HepG2 (cell line): ENCODE results near the gene LDLRAD4. TPM values are rescaled to one million over a fixed set of nuclear protein-coding genes. Genes with fewer than 3 reads are reported as not detected.

Experiments used
- ATAC-seq: fragments of 200-7000 bp; cut with Tn5 transposase; 3 replicates; pipeline ENCODE4 v1.9.1; 2020; ENCODE audit warnings: mild to moderate bottlenecking, moderate library complexity
- BruUV-seq: library from RNA; stranded (reverse); fragments of 400-500 nt; replicated peaks from 2 replicates; lab custom pipeline; 2021; lab: Mats Ljungman, UMichigan
- CTCF ChIA-PET: fragments of 300-600 bp; formaldehyde crosslinking; extraction: SDS; loops from one replicate; lab custom pipeline; 2021; ENCODE audit warnings: low total read pairs, inconsistent platforms, low intra/inter-chr PET ratio; lab: Yijun Ruan, JAX
- POLR2A ChIA-PET: fragments of 350-600 bp; sonication (Branson Sonifier 250); formaldehyde crosslinking; loops from one replicate; lab custom pipeline; 2020; ENCODE audit warnings: antibody characterized with exemption, inconsistent platforms; lab: Yijun Ruan, JAX
- DNase-seq: peaks from one replicate; pipeline ENCODE4 v3.0.0-alpha.2; 2015; ENCODE audit warnings: low spot score
- FAIRE-seq: peaks from 3 replicates; lab custom pipeline; 2011; peaks lifted over from hg19 to GRCh38; lab: Jason Lieb, UNC
- H2AFZ ChIP-seq: one replicate; pipeline ENCODE4 v1.6.1; 2011; ENCODE audit warnings: low read length, inconsistent platforms
- H3K27ac ChIP-seq: fragments of 300-600 bp; 3 replicates; pipeline ENCODE4 v1.8.0; 2011; ENCODE audit warnings: mixed run types, mild to moderate bottlenecking, mixed read lengths, low read length, inconsistent platforms; ENCODE audit not compliant: insufficient read depth; ENCODE audit errors: extremely low read length
- H3K27me3 ChIP-seq, 2 experiments: fragments of 200-600 bp in 1 of 2; 2 replicates in 1 of 2; 3 replicates in 1 of 2; pipeline versions ENCODE4 v1.6.0 to v1.8.0; 2011; ENCODE audit warnings: low read length in 2 of 2, mild to moderate bottlenecking in 2 of 2, moderate library complexity in 2 of 2, inconsistent platforms in 1 of 2; ENCODE audit not compliant: insufficient read depth in 2 of 2, control insufficient read depth in 1 of 2
- H3K36me3 ChIP-seq, 2 experiments: fragments of 200-600 bp in 1 of 2; replicated peaks in 1 of 2; 2 replicates in 1 of 2; 3 replicates in 1 of 2; pipeline versions ENCODE4 v1.5.1 to v1.8.0; 2011; ENCODE audit warnings: low read length in 2 of 2, inconsistent platforms in 1 of 2; ENCODE audit not compliant: insufficient read depth in 2 of 2, control insufficient read depth in 1 of 2
- H3K4me1 ChIP-seq: 2 replicates; pipeline ENCODE4 v1.5.1; 2012; ENCODE audit warnings: low read length, inconsistent platforms; ENCODE audit not compliant: insufficient read depth
- H3K4me2 ChIP-seq: 2 replicates; pipeline ENCODE4 v1.6.0; 2011; ENCODE audit warnings: low read depth, low read length, inconsistent platforms
- H3K4me3 ChIP-seq, 3 experiments: fragments of 200-600 bp in 1 of 3; sonication (generic), shearing (Covaris generic) in 1 of 3; replicated peaks in 1 of 3; 2 replicates each; pipeline ENCODE4 v1.5.1; 2011 to 2016; ENCODE audit warnings: low read length in 3 of 3, inconsistent platforms in 2 of 3, low read depth in 2 of 3, mild to moderate bottlenecking in 2 of 3, control low read depth in 1 of 3, mixed read lengths in 1 of 3; ENCODE audit not compliant: insufficient read depth in 1 of 3
- H3K79me2 ChIP-seq: one replicate; pipeline ENCODE4 v1.6.1; 2011; ENCODE audit warnings: low read length, inconsistent platforms; ENCODE audit not compliant: insufficient read depth
- H3K9ac ChIP-seq: 2 replicates; pipeline ENCODE4 v1.6.0; 2011; ENCODE audit warnings: mild to moderate bottlenecking, low read depth, low read length, inconsistent platforms; ENCODE audit not compliant: insufficient read depth
- H3K9me3 ChIP-seq: 2 replicates; pipeline ENCODE4 v1.5.1; 2012; ENCODE audit warnings: mild to moderate bottlenecking, low read length
- H4K20me1 ChIP-seq: 2 replicates; pipeline ENCODE4 v1.6.0; 2011; ENCODE audit warnings: inconsistent platforms, mild to moderate bottlenecking, low read length, moderate library complexity; ENCODE audit not compliant: insufficient read depth
- CERS6 ChIP-seq: sonication (generic); formaldehyde crosslinking; IDR thresholded peaks from 2 replicates; pipeline ENCODE4 v1.5.0; 2020; ENCODE audit warnings: missing genetic modification reagents
- E2F1 ChIP-seq: sonication (generic); formaldehyde crosslinking; IDR thresholded peaks from 2 replicates; pipeline ENCODE4 v1.5.0; 2020; ENCODE audit warnings: missing genetic modification reagents
- FOXA1 ChIP-seq, 2 experiments: fragments of 450-650 bp in 1 of 2; sonication (generic) in 1 of 2; formaldehyde crosslinking in 1 of 2; IDR thresholded peaks; 2 replicates each; pipeline versions ENCODE4 v1.4.0 to v1.6.1; 2016 to 2020; ENCODE audit warnings: missing genetic modification reagents in 1 of 2
- GATAD1 ChIP-seq: IDR thresholded peaks from 2 replicates; pipeline ENCODE4 v1.6.1; 2016; ENCODE audit warnings: missing genetic modification reagents, missing compliant biosample characterization
- HHEX ChIP-seq: IDR thresholded peaks from 2 replicates; pipeline ENCODE4 v1.6.1; 2016; ENCODE audit warnings: control low read depth
- IKZF1 ChIP-seq: fragments of 450-650 bp; IDR thresholded peaks from 2 replicates; pipeline ENCODE4 v1.7.1; 2016
- PCBP1 ChIP-seq: fragments of 200-400 bp; formaldehyde crosslinking; IDR thresholded peaks from 2 replicates; pipeline ENCODE4 v1.6.1; 2017; ENCODE audit warnings: mild to moderate bottlenecking, low read depth, low read length, borderline replicate concordance
- TERF1 ChIP-seq: sonication (generic); formaldehyde crosslinking; IDR thresholded peaks from 2 replicates; pipeline ENCODE4 v1.8.0; 2022; ENCODE audit warnings: mild to moderate bottlenecking, missing genetic modification reagents, moderate library complexity
- ZBTB8A ChIP-seq: sonication (generic); formaldehyde crosslinking; IDR thresholded peaks from 2 replicates; pipeline ENCODE4 v1.4.0; 2020; ENCODE audit warnings: mild to moderate bottlenecking, low read depth, missing genetic modification reagents, borderline replicate concordance
- ZNF317 ChIP-seq: sonication (generic); formaldehyde crosslinking; IDR thresholded peaks from 2 replicates; pipeline ENCODE4 v1.5.0; 2020; ENCODE audit warnings: mild to moderate bottlenecking, missing genetic modification reagents
- ZNF33A ChIP-seq: sonication (generic); formaldehyde crosslinking; IDR thresholded peaks from 2 replicates; pipeline ENCODE4 v1.5.1; 2020; ENCODE audit warnings: missing genetic modification reagents, mild to moderate bottlenecking, moderate library complexity, borderline replicate concordance
- ZNF773 ChIP-seq: sonication (generic); formaldehyde crosslinking; IDR thresholded peaks from 2 replicates; pipeline ENCODE4 v1.4.0; 2020; ENCODE audit warnings: missing genetic modification reagents, borderline replicate concordance
- WGBS: methylation state at CpG from one replicate; pipeline ENCODE4 v1.1.6; 2017; ENCODE audit warnings: low lambda C conversion rate; 5-methylcytosine and 5-hydroxymethylcytosine counted together
- in situ Hi-C: cut with HindIII; loops from 2 replicates; pipeline ENCODE4 v1.10.0; 2017; ENCODE audit warnings: low pct_unique_long_range_greater_than_20kb; ENCODE audit not compliant: extremely low pct_ligation_motif_present
- intact Hi-C: fragments of 100-400 bp; cut with micrococcal nuclease; formaldehyde crosslinking; loops from one replicate; pipeline ENCODE4 v1.10.0; 2022; ENCODE audit not compliant: unreplicated experiment
- polyA plus RNA-seq, 8 experiments: library from polyadenylated mRNA; depleted of rRNA in 3 of 8; stranded (reverse) in 7 of 8; unstranded in 1 of 8; fragments of >200 nt; fragmentation: Illumina TruSeq in 4 of 8; extraction: Trizol in 4 of 8; gene quantifications; 2 replicates each; pipeline versions ENCODE4 v1.2.1 to v1.2.3, GENCODE V29; 2011 to 2016; ENCODE audit warnings: low read depth in 4 of 8, missing spikeins in 1 of 8, mixed read lengths in 1 of 8; ENCODE audit not compliant: insufficient read depth in 1 of 8
- total RNA-seq, 5 experiments: library from RNA; depleted of rRNA; stranded (reverse); fragments of >200 nt; fragmentation: Illumina TruSeq; extraction: Trizol; gene quantifications; 2 replicates each; pipeline ENCODE4 v1.2.3, GENCODE V29; 2016; ENCODE audit warnings: low read depth in 1 of 5

LDLRAD4 gene
- total and polyA plus RNA-seq, 2 of the 13 experiments (the other 11 are each of a cell fraction or from before 2014, with no cell fraction given), result 13.6 to 20.9 TPM

- TF ChIP-seq E2F1 (CRISPR knock-in tag) (no peak), CERS6 (CRISPR knock-in tag) (no peak), IKZF1 (no peak), GATAD1 (CRISPR knock-in tag) (no peak), ZNF773 (CRISPR knock-in tag) (no peak)
- TF ChIP-seq, all 625 proteins: peak for 0
These were observed 5.3 kb upstream of the LDLRAD4 start (continued) for GRCh38 chr18:13213036-13213795.

GRCh38 chr18:13214609-13215008 is 4.0 kb upstream of the LDLRAD4 start:
- 38% methylated on average over 1 of the region's 1 CpG for WGBS
- CTCF ChIA-PET, result no interaction called here
- no peaks in the 10 kb centered on the region for H3K9me3 ChIP-seq
- peaks cover 1 to 9% of the 10 kb centered on the region in 2 experiments; a peak in 3 of 5 replicates for H3K27me3 ChIP-seq
- no peak overlapping the region for H3K27ac ChIP-seq
- H3K4me2 ChIP-seq, result no peak overlapping the region
- H3K9ac ChIP-seq, result no peak overlapping the region
- peaks cover 44% of the 10 kb centered on the region for H3K4me1 ChIP-seq
- no peaks in the 10 kb centered on the region for H3K79me2 ChIP-seq
- intact Hi-C loops (loop anchor here (5.0 to 10.0 kb wide), 4 partner anchors 37 to 500 kb away; no protein-coding TSS in a partner anchor), in situ Hi-C loops (loop anchor here (25.0 kb wide), 1 partner anchor 423 kb away; no protein-coding TSS in a partner anchor)
- no peak for FAIRE-seq
- no peak for ATAC-seq
- H2AFZ ChIP-seq, result no peak overlapping the region
- TF ChIP-seq TERF1 (CRISPR knock-in tag) (no peak), HHEX (CRISPR knock-in tag) (no peak), PCBP1 (no peak), FOXA1 (IDR thresholded peaks at IDR 0.05) (no peak), FOXA1 (CRISPR knock-in tag; IDR thresholded peaks at IDR 0.05) (no peak), ZNF33A (no peak), ZNF317 (no peak), ZBTB8A (CRISPR knock-in tag) (no peak)
- H4K20me1 ChIP-seq, result no peaks in the 10 kb centered on the region; the same call in 1 of the 2 replicates
- POLR2A ChIA-PET, result no interaction called here
- DNase-seq, result no peak
- no peaks in the 10 kb centered on the region for H3K36me3 ChIP-seq
- no TSS peak for BruUV-seq
- no peak overlapping the region for H3K4me3 ChIP-seq
